ENCODE results near the gene RTN1. TPM values are rescaled to one million over a fixed set of nuclear protein-coding genes. Genes with fewer than 3 reads are reported as not detected.

Gene RTN1
- total RNA-seq, 8 experiments from 2014 or later: 0.17 to 384 (median 179) TPM

DNA sequence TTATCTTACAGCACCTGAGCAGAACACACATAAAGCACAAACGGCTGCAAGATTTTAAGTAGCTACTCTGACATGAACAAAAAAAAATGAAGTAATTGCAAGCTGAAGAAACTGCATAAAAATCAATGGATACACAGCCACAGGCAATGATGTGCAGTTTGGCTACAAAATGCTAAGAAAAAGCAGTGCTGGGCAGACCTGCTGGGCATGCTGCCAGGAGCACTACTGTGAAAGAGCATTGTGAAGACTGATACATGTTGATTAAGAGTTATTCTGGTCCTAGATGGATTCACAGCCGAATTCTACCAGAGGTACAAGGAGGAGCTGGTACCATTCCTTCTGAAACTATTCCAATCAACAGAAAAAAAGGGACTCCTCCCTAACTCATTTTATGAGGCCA is 20.1 kb upstream of the RTN1 start:
- no peak overlapping the region for H3K4me3 ChIP-seq
- in situ Hi-C loops (cut with MboI; ENCODE audit: low pct_unique_long_range_greater_than_20kb in 2 of 9, low sequenced_read_pairs in 9 of 9, unreplicated experiment in 9 of 9): no loop called here
- no peak overlapping the region for H3K27ac ChIP-seq
- ATAC-seq (replicated peaks in 6 of 8): peak in 1 of 8 experiments; percentile 42
- H3K4me1 ChIP-seq (replicated peaks in 1 of 2): no peaks in the 10 kb centered on the region
- WGBS, 10 experiments: 7 to 100% (median 80%) methylated on average over 1 to 2 of the region's 2 CpGs; no CpG with 5 or more reads in 5 of the 10 experiments

DNA sequence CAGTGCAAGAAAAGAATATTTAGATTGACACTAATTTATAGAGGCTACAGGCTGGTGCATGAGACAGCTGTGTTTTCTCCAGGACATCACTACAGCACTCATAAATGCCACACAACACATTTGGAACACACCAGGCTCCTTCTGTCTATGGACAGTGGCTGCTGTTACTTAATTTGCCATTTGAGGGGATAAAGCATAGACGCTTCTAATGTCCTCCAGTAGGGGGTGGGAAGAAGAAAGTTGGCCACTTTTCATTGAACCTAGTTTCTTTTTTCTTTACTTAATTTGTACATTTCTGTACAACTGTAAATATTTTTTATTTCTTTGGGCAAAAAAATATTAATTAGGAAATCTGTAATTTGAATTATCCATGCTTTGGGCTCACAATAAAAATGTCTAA is 12.4 kb upstream of the RTN1 start:
- ATAC-seq (replicated peaks in 6 of 8): no peak
- 0 to 83% (median 40%) methylated on average over 1 of the region's 1 CpG; no CpG with 5 or more reads in 1 of the 10 experiments for WGBS, 10 experiments
- Histone ChIP-seq H3K27ac (no peak overlapping the region), H3K4me1 (replicated peaks in 1 of 2) (no peaks in the 10 kb centered on the region), H3K4me3 (no peak overlapping the region)
- in situ Hi-C loops (cut with MboI; ENCODE audit: low pct_unique_long_range_greater_than_20kb in 2 of 9, low sequenced_read_pairs in 9 of 9, unreplicated experiment in 9 of 9): no loop called here

DNA sequence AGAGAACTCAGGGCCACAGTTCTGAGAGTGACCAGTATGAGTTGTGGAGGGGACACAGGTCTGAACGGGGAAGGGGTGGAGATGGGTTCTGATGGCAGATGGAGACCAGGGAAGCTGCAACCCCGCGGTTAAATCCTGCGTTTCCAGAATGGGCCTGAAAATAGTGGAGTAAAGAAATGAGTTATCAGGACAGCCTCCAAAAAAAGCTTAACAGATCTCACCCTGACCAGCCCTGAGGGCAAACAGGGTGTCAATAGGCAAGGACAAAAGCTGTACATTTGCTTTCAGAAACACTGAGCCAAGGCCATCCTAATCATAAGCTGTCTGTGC is 555 bp upstream of the RTN1 start:
- ATAC-seq (replicated peaks in 6 of 8): no peak
- peaks cover 6 to 8% of the 10 kb centered on the region in 2 donors for H3K4me1 ChIP-seq (replicated peaks in 1 of 2)
- peak overlapping the region in 1 of 2 donors; percentile 89 for H3K27ac ChIP-seq
- 0 to 8% (median 0%) methylated on average over 1 to 4 of the region's 4 CpGs; no CpG with 5 or more reads in 7 of the 10 experiments for WGBS, 10 experiments
- H3K4me3 ChIP-seq: peak overlapping the region; percentile 55 to 98 (median 91)
- in situ Hi-C loops (cut with MboI; ENCODE audit: low pct_unique_long_range_greater_than_20kb in 2 of 9, low sequenced_read_pairs in 9 of 9, unreplicated experiment in 9 of 9): no loop called here

DNA sequence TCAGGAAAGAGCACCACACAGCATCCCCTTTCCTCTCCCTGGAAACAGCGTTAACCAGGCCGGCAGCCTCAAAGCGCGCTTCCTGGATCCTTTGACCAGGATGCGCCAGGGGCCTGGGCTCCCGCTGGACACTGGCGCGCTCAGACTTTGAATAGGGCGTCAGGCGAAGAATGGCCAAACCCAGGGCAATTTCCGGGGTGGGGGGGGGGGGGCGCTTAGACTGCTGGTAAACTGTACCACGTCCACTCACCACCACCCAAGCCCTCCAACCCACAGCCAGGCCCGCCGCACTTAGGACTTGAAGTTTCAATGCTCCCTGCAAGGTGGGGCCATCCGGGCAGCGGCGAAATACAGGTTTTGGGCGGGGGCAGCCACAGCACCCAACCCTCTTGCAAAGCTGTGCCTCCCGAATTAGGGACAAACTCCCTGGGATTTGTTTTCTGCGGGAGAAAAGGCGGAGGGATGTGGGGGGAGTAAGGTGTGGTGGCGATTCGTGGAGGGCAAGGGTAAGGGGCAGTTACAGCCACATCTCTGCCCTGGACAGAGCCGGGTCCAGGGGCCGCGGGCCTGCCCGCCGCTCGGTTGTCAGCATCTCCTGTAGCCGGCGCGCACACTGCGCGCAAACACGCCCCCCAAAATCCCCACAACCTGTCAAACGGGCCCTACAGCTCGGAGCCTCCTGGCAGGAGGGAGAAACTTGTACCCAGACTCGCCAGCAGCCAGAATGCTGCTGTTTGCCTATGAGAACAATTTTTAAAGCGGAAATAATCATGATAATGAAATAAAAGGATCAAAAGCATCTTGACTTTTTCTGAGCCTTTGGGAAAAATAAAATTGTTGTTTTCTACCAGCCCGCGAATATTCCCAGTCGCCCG is 958 bp downstream of the RTN1 start:
- 0 to 20% (median 4%) methylated on average over 1 to 20 of the region's 44 CpGs; no CpG with 5 or more reads in 3 of the 10 experiments for WGBS, 10 experiments
- H3K4me3 ChIP-seq: peak overlapping the region; percentile 55 to 98 (median 91)
- peak overlapping the region in 1 of 2 donors; percentile 89 for H3K27ac ChIP-seq
- ATAC-seq (replicated peaks in 6 of 8): peak in 5 of 8 experiments; percentile 25 to 52 (median 44)
- in situ Hi-C loops (cut with MboI; ENCODE audit: low pct_unique_long_range_greater_than_20kb in 2 of 9, low sequenced_read_pairs in 9 of 9, unreplicated experiment in 9 of 9): no loop called here
- peaks cover 6 to 8% of the 10 kb centered on the region in 2 donors for H3K4me1 ChIP-seq (replicated peaks in 1 of 2)

DNA sequence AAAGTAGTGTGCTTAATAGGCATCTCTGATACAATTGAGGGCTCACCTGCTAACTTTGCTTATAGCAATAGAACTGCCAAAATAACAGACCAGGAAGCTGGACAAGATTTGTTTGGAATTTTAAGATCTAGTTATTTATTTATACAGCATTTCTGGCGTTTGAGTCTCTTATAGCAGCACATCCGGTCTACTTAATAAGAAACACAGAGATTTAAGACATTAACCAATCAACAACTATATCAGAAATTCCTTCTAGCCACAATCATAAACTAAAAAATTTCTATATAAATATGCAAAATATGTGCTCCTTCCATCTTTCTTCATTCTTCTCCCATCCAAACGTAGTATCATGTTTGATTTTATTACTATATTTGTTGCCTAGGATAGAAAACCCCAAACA is 2.6 kb downstream of the RTN1 start:
- no peak overlapping the region for H3K27ac ChIP-seq
- H3K4me3 ChIP-seq: no peak overlapping the region
- no peak for ATAC-seq (replicated peaks in 6 of 8)
- in situ Hi-C loops (cut with MboI; ENCODE audit: low pct_unique_long_range_greater_than_20kb in 2 of 9, low sequenced_read_pairs in 9 of 9, unreplicated experiment in 9 of 9): no loop called here
- H3K4me1 ChIP-seq (replicated peaks in 1 of 2): peaks cover 6 to 8% of the 10 kb centered on the region in 2 donors
- 4 to 97% (median 58%) methylated on average over 3 of the region's 3 CpGs for WGBS, 10 experiments

DNA sequence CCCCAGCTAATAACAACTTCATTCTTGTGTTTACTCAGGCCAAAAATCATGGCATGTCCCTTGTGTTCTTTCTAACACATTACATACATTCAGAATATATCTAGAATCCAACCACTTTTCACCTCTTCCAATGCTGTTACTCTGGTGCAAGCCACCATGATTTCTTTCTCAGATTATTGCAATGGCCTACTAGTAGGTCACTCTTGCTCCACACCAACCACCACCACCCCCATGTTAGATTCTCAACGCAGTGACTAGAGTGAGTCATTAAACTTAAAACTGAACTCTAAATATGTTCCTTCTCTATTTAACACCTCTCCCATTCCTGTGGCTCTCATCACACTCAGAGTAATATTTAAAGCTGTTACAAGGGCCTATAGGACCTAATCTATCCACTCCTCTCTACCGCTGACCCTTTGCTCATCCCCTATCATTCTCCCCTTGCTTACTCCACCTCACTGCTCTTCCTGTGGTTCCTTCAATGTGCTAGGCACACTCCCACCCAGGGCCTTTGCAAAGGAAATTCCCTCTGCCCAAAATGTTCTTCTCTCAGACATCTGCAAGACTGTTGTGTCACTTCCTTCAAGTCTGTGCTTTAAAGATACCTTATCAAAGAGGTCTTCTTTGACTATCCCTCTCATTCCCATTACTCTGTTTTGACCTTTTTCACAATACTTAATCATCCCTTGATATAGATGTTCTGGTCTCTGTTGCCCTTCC is 6.6 kb downstream of the RTN1 start:
- H3K4me1 ChIP-seq (replicated peaks in 1 of 2): no peaks in the 10 kb centered on the region
- no peak overlapping the region for H3K27ac ChIP-seq
- no peak overlapping the region for H3K4me3 ChIP-seq
- 0 to 100% (median 82%) methylated on average over 1 to 2 of the region's 2 CpGs; no CpG with 5 or more reads in 2 of the 10 experiments for WGBS, 10 experiments
- in situ Hi-C loops (cut with MboI; ENCODE audit: low pct_unique_long_range_greater_than_20kb in 2 of 9, low sequenced_read_pairs in 9 of 9, unreplicated experiment in 9 of 9): no loop called here
- no peak for ATAC-seq (replicated peaks in 6 of 8)

DNA sequence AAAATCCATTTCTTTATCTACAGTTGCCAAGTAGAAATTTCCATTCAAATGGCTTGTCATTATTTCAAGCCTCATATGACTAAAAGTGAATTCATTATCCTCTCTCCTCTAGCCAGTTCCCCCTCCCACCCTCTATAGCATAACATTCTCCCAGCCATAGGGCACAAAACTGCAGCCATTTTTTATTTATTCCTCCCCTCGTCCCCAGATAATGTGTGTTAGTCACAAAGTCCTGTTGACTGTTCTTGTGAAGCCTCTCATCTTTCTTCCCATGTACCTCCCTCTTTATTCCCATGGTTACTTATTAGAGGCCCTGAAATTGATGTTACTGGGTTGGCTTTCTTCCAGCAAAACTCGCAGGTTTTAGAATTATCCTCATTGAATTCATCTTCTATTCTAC is 13.2 kb downstream of the RTN1 start:
- peak in 3 of 8 experiments; percentile 43 to 87 (median 61) for ATAC-seq (replicated peaks in 6 of 8)
- 0 to 86% (median 43%) methylated on average over 1 to 2 of the region's 2 CpGs; no CpG with 5 or more reads in 2 of the 10 experiments for WGBS, 10 experiments
- Histone ChIP-seq H3K4me1 (replicated peaks in 1 of 2) (no peaks in the 10 kb centered on the region), H3K27ac (no peak overlapping the region), H3K4me3 (no peak overlapping the region)
- in situ Hi-C loops (cut with MboI; ENCODE audit: low pct_unique_long_range_greater_than_20kb in 2 of 9, low sequenced_read_pairs in 9 of 9, unreplicated experiment in 9 of 9): no loop called here

DNA sequence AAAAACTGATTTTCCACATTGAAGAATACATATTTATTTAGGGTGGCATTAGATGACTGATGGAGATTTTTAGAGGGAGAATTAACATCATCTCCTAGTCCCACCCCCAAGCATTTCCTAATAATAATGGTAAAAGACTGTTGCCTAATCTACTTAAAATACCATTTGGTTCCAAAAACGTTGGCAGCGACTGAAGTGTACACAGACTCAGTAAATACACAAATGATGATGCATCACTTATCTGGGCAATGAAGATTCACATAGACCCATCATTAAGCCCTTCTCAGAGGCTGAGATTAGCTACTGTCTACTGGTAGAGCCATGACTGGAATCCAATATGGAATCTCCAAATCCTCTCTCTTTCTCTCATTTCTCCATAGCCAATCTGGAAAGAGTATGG is 18.2 kb downstream of the RTN1 start:
- in situ Hi-C loops (cut with MboI; ENCODE audit: low pct_unique_long_range_greater_than_20kb in 2 of 9, low sequenced_read_pairs in 9 of 9, unreplicated experiment in 9 of 9): no loop called here
- no peak overlapping the region for H3K4me3 ChIP-seq
- ATAC-seq (replicated peaks in 6 of 8): peak in 1 of 8 experiments; percentile 16
- no peaks in the 10 kb centered on the region for H3K4me1 ChIP-seq (replicated peaks in 1 of 2)
- 0 to 82% (median 58%) methylated on average over 1 to 2 of the region's 2 CpGs; no CpG with 5 or more reads in 3 of the 10 experiments for WGBS, 10 experiments
- H3K27ac ChIP-seq: no peak overlapping the region

DNA sequence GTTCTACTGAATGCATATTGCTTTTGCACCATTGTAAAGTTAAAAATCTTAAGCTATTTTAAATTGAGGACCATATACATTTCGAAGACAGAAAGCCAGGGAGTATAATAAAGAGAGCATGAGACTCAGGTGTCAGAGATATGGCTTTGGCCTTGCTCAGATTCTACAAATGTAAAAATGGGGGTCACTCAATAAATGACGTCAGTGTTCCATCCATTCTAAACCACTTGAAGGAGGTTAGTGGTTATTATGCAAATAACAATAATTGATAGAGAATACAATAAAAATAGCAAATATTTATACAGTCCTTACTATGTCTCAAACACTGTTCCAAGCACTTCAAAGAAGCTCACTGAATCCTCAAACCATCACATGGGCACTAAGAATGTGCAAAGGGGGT is 20.1 kb downstream of the RTN1 start:
- no peak for ATAC-seq (replicated peaks in 6 of 8)

DNA sequence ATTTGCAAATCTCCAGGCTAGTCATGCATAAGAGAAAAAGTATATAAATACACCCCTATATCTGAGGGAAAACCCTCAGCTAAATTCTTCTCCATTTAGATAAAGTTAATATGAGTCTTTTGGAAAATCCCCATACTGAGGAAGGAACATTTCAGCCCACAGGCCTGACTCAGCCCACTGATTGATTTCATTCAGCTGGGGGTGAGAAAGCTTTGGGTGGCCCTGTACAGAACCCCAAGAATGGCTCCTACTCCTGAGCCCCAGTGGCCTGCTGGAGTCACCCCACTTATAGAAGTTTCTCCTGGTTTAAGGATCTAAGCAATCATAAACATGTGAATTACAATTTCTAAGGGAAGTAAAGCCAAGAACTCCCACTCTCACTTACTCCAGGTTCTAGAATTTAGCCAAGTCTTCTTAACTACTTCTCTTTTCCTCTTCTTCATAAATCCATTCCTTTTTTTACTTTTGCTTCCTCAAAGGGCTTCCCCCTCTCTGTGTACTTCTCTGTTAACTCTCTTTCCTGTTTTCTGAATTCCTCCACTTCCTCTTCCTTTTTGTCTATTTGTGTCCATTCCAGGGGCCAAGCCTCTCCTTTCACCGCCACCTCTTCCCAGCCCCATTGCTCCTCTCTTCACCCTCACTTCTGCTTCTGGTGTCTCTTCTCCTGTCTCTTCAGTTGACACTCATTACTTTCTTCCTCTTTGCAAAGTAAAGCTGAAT is 21.0 kb downstream of the RTN1 start:
- WGBS, 10 experiments: 13 to 100% (median 90%) methylated on average over 1 of the region's 1 CpG; no CpG with 5 or more reads in 1 of the 10 experiments
- no peak for ATAC-seq (replicated peaks in 6 of 8)

More for the DNA sequence above, 20.1 kb downstream of the RTN1 start:
- H3K27ac ChIP-seq: no peak overlapping the region
- WGBS, 10 experiments: 0 to 100% (median 67%) methylated on average over 1 to 2 of the region's 2 CpGs; no CpG with 5 or more reads in 1 of the 10 experiments
- H3K4me3 ChIP-seq: no peak overlapping the region
- H3K4me1 ChIP-seq (replicated peaks in 1 of 2): peaks cover 0 to 10% of the 10 kb centered on the region in 2 donors
- in situ Hi-C loops (cut with MboI; ENCODE audit: low pct_unique_long_range_greater_than_20kb in 2 of 9, low sequenced_read_pairs in 9 of 9, unreplicated experiment in 9 of 9): no loop called here

DNA sequence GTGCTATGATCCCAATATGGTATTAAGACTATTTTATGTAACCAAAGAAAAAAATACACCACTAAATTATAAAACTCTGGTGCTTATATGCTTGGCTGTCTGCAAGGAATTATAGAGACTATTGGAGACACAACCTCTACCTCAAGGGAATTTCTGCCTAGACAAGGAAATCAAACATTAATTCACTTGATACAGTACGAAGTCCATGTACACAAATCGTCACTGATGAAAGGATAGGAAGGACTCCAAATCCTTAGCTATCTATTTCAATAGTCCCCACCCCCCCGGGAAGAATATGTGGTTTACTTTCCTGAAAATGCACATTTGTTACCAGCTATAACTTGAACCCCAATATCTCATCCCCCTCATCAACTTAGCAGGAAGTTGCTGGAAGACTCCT is 21.9 kb downstream of the RTN1 start:
- ATAC-seq (replicated peaks in 6 of 8): no peak
- in situ Hi-C loops (cut with MboI; ENCODE audit: low pct_unique_long_range_greater_than_20kb in 2 of 9, low sequenced_read_pairs in 9 of 9, unreplicated experiment in 9 of 9): no loop called here
- Histone ChIP-seq H3K27ac (no peak overlapping the region), H3K4me1 (replicated peaks in 1 of 2) (peaks cover 0 to 22% of the 10 kb centered on the region in 2 donors), H3K4me3 (no peak overlapping the region)
- 0 to 90% (median 80%) methylated on average over 1 to 3 of the region's 3 CpGs; no CpG with 5 or more reads in 1 of the 10 experiments for WGBS, 10 experiments

More for the DNA sequence above, 21.0 kb downstream of the RTN1 start:
- Histone ChIP-seq H3K4me3 (no peak overlapping the region), H3K4me1 (replicated peaks in 1 of 2) (peaks cover 0 to 15% of the 10 kb centered on the region in 2 donors), H3K27ac (no peak overlapping the region)
- in situ Hi-C loops (cut with MboI; ENCODE audit: low pct_unique_long_range_greater_than_20kb in 2 of 9, low sequenced_read_pairs in 9 of 9, unreplicated experiment in 9 of 9): no loop called here

DNA sequence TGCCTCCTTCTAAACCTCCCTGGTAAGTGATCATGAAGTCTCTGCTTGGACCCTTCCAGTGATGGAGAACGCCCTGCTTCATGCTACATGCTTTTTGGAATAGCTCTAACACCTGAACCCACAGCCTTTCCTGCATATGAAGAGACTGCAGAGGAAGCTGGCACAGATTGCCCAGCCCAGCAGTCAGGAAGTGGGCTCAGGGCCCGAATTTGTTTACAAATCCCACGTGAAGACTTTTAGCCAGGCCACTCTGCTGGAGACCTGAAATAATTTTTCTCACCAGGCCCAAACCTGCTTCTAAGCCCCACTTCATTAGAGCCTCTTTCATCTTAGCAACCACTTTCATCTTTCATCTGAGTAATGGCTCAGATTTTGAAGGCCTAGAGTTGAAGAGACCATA is 22.9 kb downstream of the RTN1 start:
- in situ Hi-C loops (cut with MboI; ENCODE audit: low pct_unique_long_range_greater_than_20kb in 2 of 9, low sequenced_read_pairs in 9 of 9, unreplicated experiment in 9 of 9): no loop called here
- WGBS, 10 experiments: 0 to 57% (median 19%) methylated on average over 1 to 3 of the region's 3 CpGs; no CpG with 5 or more reads in 2 of the 10 experiments
- H3K27ac ChIP-seq: no peak overlapping the region
- H3K4me1 ChIP-seq (replicated peaks in 1 of 2): peaks cover 0 to 25% of the 10 kb centered on the region in 2 donors
- ATAC-seq (replicated peaks in 6 of 8): no peak
- no peak overlapping the region for H3K4me3 ChIP-seq

All from motor neuron (in vitro differentiated cells).